Neuronal stem cell (in vitro differentiated cells): ENCODE data around the gene CDH23.

ENCODE experiments used
- DNase-seq: peaks from one replicate; pipeline ENCODE4 v3.0.0-alpha.2; 2013; ENCODE audit warnings: low spot score
- H2AFZ ChIP-seq: one replicate; pipeline ENCODE4 v1.6.1; 2013; ENCODE audit warnings: mild to moderate bottlenecking, low read length, inconsistent platforms
- H2AK5ac ChIP-seq: 2 replicates; pipeline ENCODE4 v1.6.1; 2013; ENCODE audit warnings: low read depth, mild to moderate bottlenecking, inconsistent platforms, low read length, moderate library complexity, mixed read lengths
- H2BK120ac ChIP-seq: 2 replicates; pipeline ENCODE4 v1.6.1; 2013; ENCODE audit warnings: low read depth, mild to moderate bottlenecking, inconsistent platforms, low read length, moderate library complexity, mixed read lengths
- H2BK12ac ChIP-seq: one replicate; pipeline ENCODE4 v1.6.1; 2013; ENCODE audit warnings: low read length, inconsistent platforms
- H2BK15ac ChIP-seq: 2 replicates; pipeline ENCODE4 v1.6.1; 2013; ENCODE audit warnings: mild to moderate bottlenecking, low read length, inconsistent platforms, mixed read lengths
- H2BK5ac ChIP-seq: one replicate; pipeline ENCODE4 v1.6.1; 2013; ENCODE audit warnings: inconsistent platforms, mild to moderate bottlenecking, low read length, moderate library complexity
- H3K14ac ChIP-seq: one replicate; pipeline ENCODE4 v1.6.1; 2013; ENCODE audit warnings: low read length, inconsistent platforms
- H3K18ac ChIP-seq: 2 replicates; pipeline ENCODE4 v1.6.1; 2013; ENCODE audit warnings: low read length, inconsistent platforms
- H3K23ac ChIP-seq: 2 replicates; pipeline ENCODE4 v1.6.1; 2013; ENCODE audit warnings: low read depth, mild to moderate bottlenecking, mixed read lengths, low read length, inconsistent platforms; ENCODE audit not compliant: poor library complexity
- H3K27ac ChIP-seq: replicated peaks from 3 replicates; pipeline ENCODE4 v1.5.1; 2013; ENCODE audit warnings: low read length, inconsistent platforms
- H3K27me3 ChIP-seq, 3 experiments: 2 replicates each; pipeline ENCODE4 v1.6.1; 2013; ENCODE audit warnings: low read length in 3 of 3, mild to moderate bottlenecking in 2 of 3, inconsistent platforms in 1 of 3, low read depth in 1 of 3, mixed read lengths in 1 of 3, moderate library complexity in 1 of 3; ENCODE audit not compliant: control insufficient read depth in 3 of 3, insufficient read depth in 3 of 3
- H3K36me3 ChIP-seq, 2 donors: replicated peaks in 1 of 2; 2 replicates each; pipeline ENCODE4 v1.6.1; 2013; ENCODE audit warnings: low read length in 2 of 2; ENCODE audit not compliant: control insufficient read depth in 2 of 2, insufficient read depth in 2 of 2
- H3K4ac ChIP-seq: 2 replicates; pipeline ENCODE4 v1.6.1; 2013; ENCODE audit warnings: inconsistent platforms, mild to moderate bottlenecking, low read length, moderate library complexity
- H3K4me1 ChIP-seq, 2 donors: 1 replicate in 1 of 2; 2 replicates in 1 of 2; pipeline ENCODE4 v1.6.1; 2013; ENCODE audit warnings: low read length in 2 of 2, low read depth in 1 of 2; ENCODE audit not compliant: control insufficient read depth in 2 of 2, insufficient read depth in 1 of 2
- H3K4me2 ChIP-seq: one replicate; pipeline ENCODE4 v1.6.1; 2013; ENCODE audit warnings: mild to moderate bottlenecking, low read length, inconsistent platforms; ENCODE audit not compliant: insufficient read depth, poor library complexity, severe bottlenecking
- H3K4me3 ChIP-seq, 2 donors: 2 replicates each; pipeline ENCODE4 v1.5.1; 2013; ENCODE audit warnings: low read length in 2 of 2, mild to moderate bottlenecking in 2 of 2, inconsistent platforms in 1 of 2, moderate library complexity in 1 of 2
- H3K79me1 ChIP-seq: one replicate; pipeline ENCODE4 v1.6.1; 2013; ENCODE audit warnings: low read depth, mild to moderate bottlenecking, inconsistent platforms, low read length, moderate library complexity
- H3K9ac ChIP-seq: one replicate; pipeline ENCODE4 v1.6.1; 2013; ENCODE audit warnings: mild to moderate bottlenecking, low read depth, low read length, inconsistent platforms; ENCODE audit not compliant: poor library complexity
- H3K9me3 ChIP-seq, 2 donors: replicated peaks in 1 of 2; 2 replicates each; pipeline versions ENCODE3 to v1.6.1; 2013; ENCODE audit warnings: low read length in 2 of 2, mild to moderate bottlenecking in 2 of 2, inconsistent platforms in 1 of 2, low read depth in 1 of 2, mixed read lengths in 1 of 2, moderate library complexity in 1 of 2; ENCODE audit not compliant: control insufficient read depth in 2 of 2, insufficient read depth in 1 of 2
- H4K8ac ChIP-seq: one replicate; pipeline ENCODE4 v1.6.1; 2013; ENCODE audit warnings: low read depth, mild to moderate bottlenecking, inconsistent platforms, low read length, moderate library complexity
- H4K91ac ChIP-seq: one replicate; pipeline ENCODE4 v1.6.1; 2013; ENCODE audit warnings: low read length, low read depth, mild to moderate bottlenecking, inconsistent platforms; ENCODE audit not compliant: poor library complexity
- WGBS, 2 donors: extraction: QIAGEN DNeasy Blood & Tissue Kit; methylation state at CpG; one replicate each; pipeline ENCODE4 v1.1.7; 2013; ENCODE audit warnings: missing lambda C conversion rate in 2 of 2, mixed read lengths in 1 of 2; ENCODE audit not compliant: insufficient read length in 2 of 2, insufficient replicate concordance in 1 of 2; ENCODE audit errors: extremely low coverage in 2 of 2; 5-methylcytosine and 5-hydroxymethylcytosine counted together

The CDH23 gene

DNA sequence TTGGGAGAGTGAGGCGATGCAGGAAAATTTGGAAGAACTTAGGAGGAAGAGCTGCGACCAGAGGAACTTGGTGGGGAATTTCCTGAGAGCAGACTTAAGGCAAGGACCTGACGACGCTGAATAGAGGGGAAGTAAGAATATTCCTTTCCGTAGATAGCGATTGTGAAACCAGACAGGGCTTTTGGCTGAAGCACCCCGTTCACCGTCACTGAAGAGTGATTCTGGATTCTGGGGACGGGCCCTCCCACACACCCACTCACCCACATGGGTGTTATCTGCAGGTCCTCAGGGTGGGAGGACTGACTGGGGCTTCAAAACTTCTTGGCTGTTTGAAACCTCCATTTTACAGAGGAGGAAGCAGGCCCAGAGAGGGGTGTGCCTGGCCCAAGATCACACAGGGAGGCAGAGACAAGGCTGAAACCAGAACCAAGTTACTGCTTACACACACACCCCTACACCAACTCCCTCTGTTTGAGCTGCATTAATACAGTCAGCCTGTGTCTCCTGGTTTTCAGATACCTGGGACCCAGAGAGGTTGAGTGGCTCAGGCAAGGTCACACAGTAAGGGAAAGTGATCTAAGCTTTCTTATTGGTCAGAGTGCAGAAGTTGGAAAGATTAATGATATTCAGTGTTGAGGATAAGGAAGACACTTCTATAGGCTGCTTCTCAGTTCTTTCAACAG lies 37.2 kb upstream of the CDH23 start:
- Histone ChIP-seq H3K27me3 (no peaks in the 10 kb centered on the region), H3K27ac (no peak overlapping the region), H3K23ac (no peak overlapping the region), H3K9ac (no peak overlapping the region), H2BK120ac (no peak overlapping the region), H3K4ac (no peak overlapping the region), H3K4me2 (no peak overlapping the region), H3K4me1 (peaks cover 0 to 1% of the 10 kb centered on the region in 2 donors), H2AK5ac (no peak overlapping the region), H2BK15ac (no peak overlapping the region), H3K4me3 (no peak overlapping the region), H4K8ac (no peak overlapping the region), H4K91ac (no peak overlapping the region), H2AFZ (no peak overlapping the region), H3K79me1 (no peaks in the 10 kb centered on the region), H3K9me3 (no peaks in the 10 kb centered on the region), H3K18ac (no peak overlapping the region), H2BK5ac (no peak overlapping the region), H3K36me3 (no peaks in the 10 kb centered on the region), H2BK12ac (no peak overlapping the region), H3K14ac (no peak overlapping the region)
- DNase-seq: no peak
- no CpG with 5 or more reads among the region's 9 CpGs for WGBS, 2 donors

DNA sequence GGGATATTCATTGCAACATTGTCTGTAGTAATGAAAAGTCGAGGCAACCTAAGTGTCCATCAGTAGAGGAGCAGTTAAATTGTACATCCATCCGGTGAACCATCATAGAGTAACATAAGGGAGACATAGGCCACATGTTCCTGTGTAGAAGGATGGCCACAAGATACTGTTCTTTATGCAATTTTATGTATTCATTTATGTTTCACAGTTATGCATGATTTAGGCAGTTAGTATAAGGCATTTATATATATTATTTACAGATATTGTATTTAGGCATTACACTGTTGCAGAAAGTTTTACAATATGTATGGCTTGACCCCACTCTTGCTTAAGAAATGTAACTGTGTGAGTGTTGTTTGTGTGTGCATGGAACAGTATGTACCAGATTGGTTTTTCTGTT lies 36.0 kb upstream of the CDH23 start:
- Histone ChIP-seq H2BK120ac (no peak overlapping the region), H3K23ac (no peak overlapping the region), H3K18ac (no peak overlapping the region), H2AK5ac (no peak overlapping the region), H3K4me1 (peaks cover 0 to 1% of the 10 kb centered on the region in 2 donors), H2AFZ (no peak overlapping the region), H3K14ac (no peak overlapping the region), H2BK5ac (no peak overlapping the region), H3K27me3 (no peaks in the 10 kb centered on the region), H3K4me3 (no peak overlapping the region), H3K9me3 (no peaks in the 10 kb centered on the region), H2BK12ac (no peak overlapping the region), H4K8ac (no peak overlapping the region), H3K36me3 (no peaks in the 10 kb centered on the region), H2BK15ac (no peak overlapping the region), H3K27ac (no peak overlapping the region), H4K91ac (no peak overlapping the region), H3K9ac (no peak overlapping the region), H3K79me1 (no peaks in the 10 kb centered on the region), H3K4me2 (no peak overlapping the region), H3K4ac (no peak overlapping the region)
- WGBS, 2 donors: no CpG with 5 or more reads among the region's 2 CpGs
- DNase-seq: no peak

DNA sequence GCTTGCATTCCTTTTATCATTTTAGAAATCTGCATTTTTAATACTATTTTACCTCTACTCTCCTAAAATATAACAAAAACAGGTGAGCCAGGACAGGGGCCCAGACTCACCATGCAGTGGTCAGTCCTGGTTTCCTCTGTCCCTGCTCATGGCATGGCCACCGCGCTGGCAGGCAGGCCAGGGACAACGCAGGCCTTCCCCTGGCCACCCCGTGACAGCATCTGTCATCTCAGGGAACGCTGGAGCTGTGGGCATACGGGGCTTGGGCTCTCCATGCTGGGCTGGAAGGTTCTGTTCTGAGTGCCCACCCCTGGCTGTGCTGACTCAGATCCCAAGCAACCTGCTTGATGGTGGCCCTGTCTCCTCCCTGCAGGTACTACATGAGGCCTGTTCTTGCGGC lies 35.1 kb upstream of the CDH23 start:
- H3K27ac ChIP-seq: no peak overlapping the region

DNA sequence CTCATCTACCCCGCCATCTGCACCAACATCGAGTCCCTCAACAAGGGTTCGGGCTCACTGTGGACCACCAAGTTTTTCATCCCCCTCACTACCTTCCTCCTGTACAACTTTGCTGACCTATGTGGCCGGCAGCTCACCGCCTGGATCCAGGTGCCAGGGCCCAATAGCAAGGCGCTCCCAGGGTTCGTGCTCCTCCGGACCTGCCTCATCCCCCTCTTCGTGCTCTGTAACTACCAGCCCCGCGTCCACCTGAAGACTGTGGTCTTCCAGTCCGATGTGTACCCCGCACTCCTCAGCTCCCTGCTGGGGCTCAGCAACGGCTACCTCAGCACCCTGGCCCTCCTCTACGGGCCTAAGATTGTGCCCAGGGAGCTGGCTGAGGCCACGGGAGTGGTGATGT lies 34.6 kb upstream of the CDH23 start:
- Histone ChIP-seq H2BK15ac (no peak overlapping the region), H3K27me3 (no peaks in the 10 kb centered on the region), H3K14ac (peak overlapping the region; percentile 59), H3K27ac (no peak overlapping the region), H2BK5ac (no peak overlapping the region), H3K9me3 (no peaks in the 10 kb centered on the region), H3K4ac (no peak overlapping the region), H4K8ac (no peak overlapping the region), H3K79me1 (no peaks in the 10 kb centered on the region), H3K4me1 (peaks cover 0 to 1% of the 10 kb centered on the region in 2 donors), H2AFZ (no peak overlapping the region), H3K18ac (no peak overlapping the region), H3K4me2 (no peak overlapping the region), H3K9ac (no peak overlapping the region), H3K4me3 (no peak overlapping the region), H4K91ac (no peak overlapping the region), H3K36me3 (no peaks in the 10 kb centered on the region), H2AK5ac (no peak overlapping the region), H2BK120ac (no peak overlapping the region), H2BK12ac (no peak overlapping the region), H3K23ac (peak overlapping the region; percentile 48)
- DNase-seq: no peak
- WGBS, 2 donors: no CpG with 5 or more reads among the region's 16 CpGs

More for the DNA sequence above, 35.1 kb upstream of the CDH23 start:
- no peak overlapping the region for H2AFZ ChIP-seq
- H2BK120ac ChIP-seq: no peak overlapping the region
- H3K14ac ChIP-seq: peak overlapping the region; percentile 90
- H3K4ac ChIP-seq: no peak overlapping the region
- no CpG with 5 or more reads among the region's 7 CpGs for WGBS, 2 donors
- no peak overlapping the region for H2BK12ac ChIP-seq
- no peak overlapping the region for H3K4me2 ChIP-seq
- H3K18ac ChIP-seq: no peak overlapping the region
- no peak overlapping the region for H4K91ac ChIP-seq
- H3K9ac ChIP-seq: peak overlapping the region; percentile 31
- H3K36me3 ChIP-seq: no peaks in the 10 kb centered on the region
- DNase-seq: no peak
- H2BK15ac ChIP-seq: no peak overlapping the region
- no peak overlapping the region for H3K23ac ChIP-seq
- no peaks in the 10 kb centered on the region for H3K9me3 ChIP-seq
- H2BK5ac ChIP-seq: no peak overlapping the region
- H2AK5ac ChIP-seq: no peak overlapping the region
- peaks cover 0 to 1% of the 10 kb centered on the region in 2 donors for H3K4me1 ChIP-seq
- no peak overlapping the region for H3K4me3 ChIP-seq
- H3K27me3 ChIP-seq: no peaks in the 10 kb centered on the region
- no peaks in the 10 kb centered on the region for H3K79me1 ChIP-seq
- no peak overlapping the region for H4K8ac ChIP-seq
